Ishikawa (cell line): ENCODE measurements around the gene UBE2M.

Source experiments
- CEBPB ChIP-seq: IDR thresholded peaks from 2 replicates; pipeline ENCODE4 v1.6.1; 2012
- MAX ChIP-seq: IDR thresholded peaks from 2 replicates; pipeline ENCODE4 v1.6.1; 2012
- RAD21 ChIP-seq: IDR thresholded peaks from 2 replicates; pipeline ENCODE4 v1.6.1; 2012; ENCODE audit warnings: low read depth
- REST ChIP-seq: IDR thresholded peaks from 2 replicates; pipeline ENCODE4 v1.6.1; 2012; ENCODE audit warnings: low read depth, mild to moderate bottlenecking
- TCF12 ChIP-seq: IDR thresholded peaks from 2 replicates; pipeline ENCODE4 v1.6.1; 2012; ENCODE audit warnings: low read depth
- YY1 ChIP-seq: IDR thresholded peaks from 2 replicates; pipeline ENCODE4 v1.6.1; 2012; ENCODE audit warnings: low read depth

GRCh38 chr19:58550362-58551122 is 7.9 kb downstream of the UBE2M start:
- TF ChIP-seq YY1 (no peak), MAX (no peak), RAD21 (no peak), CEBPB (no peak), REST (no peak), TCF12 (no peak)
